ENCODE data around the gene TMEM225B. TPM values are rescaled to one million over a fixed set of nuclear protein-coding genes. Genes with fewer than 3 reads are reported as not detected.
"Not testable (repeated sequence)": the region's sequence is repeated elsewhere in the genome, so short reads cannot be mapped to it uniquely, and the experiment has no call there.

The TMEM225B gene
- total RNA-seq, 1 donor: 0.43 TPM

- no peak for TF ChIP-seq CTCF (IDR thresholded peaks at IDR 0.05; ENCODE audit: insufficient read depth, low read depth, low read length)
- DNase-seq (ENCODE audit: low read depth): no peak
- no peak overlapping the region for H3K4me3 ChIP-seq (ENCODE audit: low read depth, low read length)
Measured at GRCh38 chr7:99642027-99642426, 44.0 kb downstream of the TMEM225B start.

GRCh38 chr7:99643464-99643863 lies 45.4 kb downstream of the TMEM225B start:
- H3K4me3 ChIP-seq (ENCODE audit: low read depth, low read length): no peak overlapping the region
- DNase-seq (ENCODE audit: low read depth): no peak
- TF ChIP-seq CTCF (IDR thresholded peaks at IDR 0.05; ENCODE audit: insufficient read depth, low read depth, low read length): no peak

- no peak overlapping the region for H3K4me3 ChIP-seq (ENCODE audit: low read depth, low read length)
- peak; percentile 55 for DNase-seq (ENCODE audit: low read depth)
- no peak for TF ChIP-seq CTCF (IDR thresholded peaks at IDR 0.05; ENCODE audit: insufficient read depth, low read depth, low read length)
Measured at GRCh38 chr7:99644431-99644830, 46.4 kb downstream of the TMEM225B start.

- H3K4me3 ChIP-seq (ENCODE audit: low read depth, low read length): no peak overlapping the region
- no peak for TF ChIP-seq CTCF (IDR thresholded peaks at IDR 0.05; ENCODE audit: insufficient read depth, low read depth, low read length)
- no peak for DNase-seq (ENCODE audit: low read depth)
Measured at GRCh38 chr7:99645590-99645989, 47.5 kb downstream of the TMEM225B start.

- TF ChIP-seq CTCF (IDR thresholded peaks at IDR 0.05; ENCODE audit: insufficient read depth, low read depth, low read length): no peak
- no peak overlapping the region for H3K4me3 ChIP-seq (ENCODE audit: low read depth, low read length)
- no peak for DNase-seq (ENCODE audit: low read depth)
Measured at GRCh38 chr7:99648843-99649242, 50.8 kb downstream of the TMEM225B start.

- no peak for TF ChIP-seq CTCF (IDR thresholded peaks at IDR 0.05; ENCODE audit: insufficient read depth, low read depth, low read length)
- H3K4me3 ChIP-seq (ENCODE audit: low read depth, low read length): no peak overlapping the region
- DNase-seq (ENCODE audit: low read depth): no peak
Measured at GRCh38 chr7:99651290-99651689, 53.2 kb downstream of the TMEM225B start.

- no peak overlapping the region for H3K4me3 ChIP-seq (ENCODE audit: low read depth, low read length)
- TF ChIP-seq CTCF (IDR thresholded peaks at IDR 0.05; ENCODE audit: insufficient read depth, low read depth, low read length): no peak
- DNase-seq (ENCODE audit: low read depth): no peak
Measured at GRCh38 chr7:99652671-99653070, 54.6 kb downstream of the TMEM225B start.

GRCh38 chr7:99653269-99653668 lies 55.2 kb downstream of the TMEM225B start:
- not testable (repeated sequence) for DNase-seq (ENCODE audit: low read depth); H3K4me3 ChIP-seq (ENCODE audit: low read depth, low read length)
